GM12891 (cell line): ENCODE results near the gene SLC9A9.

ENCODE experiments used
- POLR2A ChIP-seq: IDR thresholded peaks from 2 replicates; pipeline ENCODE4 v1.6.1; 2011; ENCODE audit warnings: low read depth, low read length, control low read depth
- POLR2AphosphoS5 ChIP-seq: IDR thresholded peaks from 2 replicates; pipeline ENCODE4 v1.6.1; 2011; ENCODE audit warnings: low read depth, low read length, control low read depth

- no peak for TF ChIP-seq POLR2AphosphoS5
- no peak for TF ChIP-seq POLR2A
Observed at GRCh38 chr3:143383421-143383820, 464.8 kb downstream of the SLC9A9 start.
